Heart left ventricle (tissue), 16 donors: ENCODE results near the gene AKAP12. TPM values are rescaled to one million over a fixed set of nuclear protein-coding genes. Genes with fewer than 3 reads are reported as not detected.
A peak's percentile ranks its signal among the peaks of the same experiment; 100 is the strongest.

Experiments
- ATAC-seq, 4 donors: fragments of 200-7000 bp; cut with Tn5 transposase; one replicate each; pipeline ENCODE4 v1.9.1; 2020 to 2022; ENCODE audit warnings: moderate library complexity in 4 of 4, mild to moderate bottlenecking in 3 of 4, moderate number of reproducible peaks in 1 of 4
- DNase-seq, 5 donors: peaks; one replicate each; pipeline ENCODE4 v3.0.0-alpha.2; 2020
- H3K27ac ChIP-seq, 12 donors: fragments of 200-600 bp; sonication (generic) in 4 of 12; one replicate each; pipeline versions ENCODE4 v1.5.0 to v1.8.0; 2016 to 2022; ENCODE audit warnings: mild to moderate bottlenecking in 2 of 12
- H3K27me3 ChIP-seq, 9 donors: fragments of 200-600 bp; sonication (generic) in 2 of 9; one replicate each; pipeline versions ENCODE4 v1.5.1 to v1.8.0; 2016 to 2022; ENCODE audit warnings: mild to moderate bottlenecking in 3 of 9
- H3K36me3 ChIP-seq, 9 donors: fragments of 200-600 bp; sonication (generic) in 2 of 9; one replicate each; pipeline versions ENCODE4 v1.5.0 to v1.8.0; 2018 to 2022; ENCODE audit warnings: mild to moderate bottlenecking in 2 of 9
- H3K4me1 ChIP-seq, 12 donors: fragments of 200-600 bp; sonication (generic) in 4 of 12; one replicate each; pipeline versions ENCODE4 v1.5.0 to v1.8.0; 2016 to 2022; ENCODE audit warnings: mild to moderate bottlenecking in 3 of 12
- H3K4me3 ChIP-seq, 12 donors: fragments of 200-600 bp; sonication (generic) in 4 of 12; one replicate each; pipeline versions ENCODE4 v1.5.0 to v1.8.0; 2017 to 2022; ENCODE audit warnings: mild to moderate bottlenecking in 9 of 12, moderate library complexity in 4 of 12
- H3K9me3 ChIP-seq, 12 donors: fragments of 200-600 bp; sonication (generic) in 4 of 12; one replicate each; pipeline versions ENCODE4 v1.5.0 to v1.8.0; 2016 to 2022; ENCODE audit warnings: mild to moderate bottlenecking in 1 of 12
- CTCF ChIP-seq, 12 donors: fragments of 200-600 bp; sonication (generic) in 4 of 12; IDR thresholded peaks; one replicate each; pipeline versions ENCODE4 v1.5.0 to v1.8.0; 2018 to 2022; ENCODE audit warnings: antibody characterized with exemption in 12 of 12, mild to moderate bottlenecking in 5 of 12
- POLR2A ChIP-seq, 2 donors: fragments of 450-650 bp; IDR thresholded peaks; one replicate each; pipeline ENCODE4 v1.6.1; 2017; ENCODE audit warnings: antibody characterized with exemption in 2 of 2, mild to moderate bottlenecking in 2 of 2, moderate library complexity in 2 of 2
- WGBS, 4 donors: extraction: QIAGEN DNeasy Blood & Tissue Kit in 2 of 4; methylation state at CpG; one replicate each; pipeline versions ENCODE4 v1.1.5 to v1.1.7; 2013 to 2018; 5-methylcytosine and 5-hydroxymethylcytosine counted together
- intact Hi-C, 10 donors: fragments of 100-400 bp; cut with DNase I; formaldehyde crosslinking; loops; one replicate each; pipeline versions ENCODE4 v1.11.1 to v1.14.2; 2022
- polyA plus RNA-seq, 2 donors: library from polyadenylated mRNA; stranded (reverse); fragments of 200-250 nt; gene quantifications; one replicate each; pipeline ENCODE4 v1.2.3, GENCODE V29; 2013
- total RNA-seq, 9 donors: library from RNA; depleted of rRNA in 2 of 9; stranded (reverse); fragments of >200 nt in 2 of 9; fragmentation: NEBNext Ultra II Directional in 3 of 9; extraction: Animal tissue kit (Norgen Biotek cat#: 25700) in 3 of 9; gene quantifications; one replicate each; pipeline versions ENCODE4 v1.1.0 to v1.2.4, GENCODE V29; 2016 to 2023
- donor health status: ischemic (EF 13 %, LVEDD 7.1; RV severe dilation, severe dysfunction).
- donor health status: healthy with polysubstance abuse.
- donor health status: DM: no; HTN: yes; CAD: no.
- donor health status: DM: no; HTN: no; CAD: no.
- donor health status: ischemic (EF 25% LVEDD 6.9; RV normal size, moderate dysfunction).
- donor health status: ischemic (EF 25% LVEDD 5.7; RV mildly dilated, moderate dysfunction).
- donor health status: healthy.
- donor health status: DM: yes; HTN: yes; CAD: no.
- donor health status: ischemic (EF 35%, LVEDD 5.7; RV mildly dilated, moderate dysfunction).
- donor health status: nonischemic (EF 11% LVEDD 7.7; RV severe dilation, severe dysfunction).
- donor health status: DM: yes; HTN: yes; CAD: no.
- donor health status: PGD.
- donor health status: ischemic (EF 29% LVEDD 5.4; RV normal size, mild dysfunction).
- donor health status: nonischemic (EF 23%, LVEDD 6.1; RV moderate dilation, normal function).

The AKAP12 gene
- total and polyA plus RNA-seq, 11 donors, result 3.7 to 33.5 (median 13.8) TPM

DNA sequence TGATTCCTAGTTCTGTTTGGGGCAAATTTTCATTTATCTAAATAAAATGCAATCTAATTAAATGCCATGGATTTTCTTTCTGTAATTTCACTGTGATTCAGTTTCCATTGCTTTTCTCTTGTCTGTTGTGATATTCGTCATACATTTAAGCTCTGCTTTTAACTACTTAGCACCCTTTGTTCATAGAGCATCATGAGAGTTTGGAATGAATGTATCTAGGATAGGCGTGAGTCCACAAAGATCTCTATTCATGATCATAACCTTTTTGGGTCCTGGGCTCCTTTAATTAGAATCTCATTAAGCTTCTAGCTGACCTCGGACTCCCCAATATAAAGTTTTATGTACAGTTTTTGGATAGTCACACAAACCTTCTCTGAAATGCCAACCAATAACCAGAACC, 118.7 kb downstream of the AKAP12 start:
- intact Hi-C loops, result no loop called here
- ATAC-seq, result no peak
- Histone ChIP-seq H3K27me3 (no peaks in the 10 kb centered on the region), H3K27ac (no peak overlapping the region), H3K4me3 (no peak overlapping the region), H3K4me1 (peaks cover 0 to 8% (median 0%) of the 10 kb centered on the region in 12 donors), H3K36me3 (peaks cover 0 to 66% (median 32%) of the 10 kb centered on the region in 9 donors), H3K9me3 (no peaks in the 10 kb centered on the region)
- no peak for TF ChIP-seq POLR2A (IDR thresholded peaks at IDR 0.05)
- no peak for TF ChIP-seq CTCF (IDR thresholded peaks at IDR 0.05)
- WGBS, 4 donors, result 91 to 97% (median 95%) methylated on average over 3 of the region's 3 CpGs
- DNase-seq, result no peak

- Histone ChIP-seq H3K36me3 (peaks cover 0 to 70% (median 34%) of the 10 kb centered on the region in 9 donors), H3K4me1 (peaks cover 0 to 8% (median 0%) of the 10 kb centered on the region in 12 donors), H3K27ac (no peak overlapping the region), H3K9me3 (no peaks in the 10 kb centered on the region), H3K4me3 (no peak overlapping the region), H3K27me3 (no peaks in the 10 kb centered on the region)
- no peak for ATAC-seq
- DNase-seq, result no peak
- 91 to 96% (median 94%) methylated on average over 5 of the region's 5 CpGs for WGBS, 4 donors
- intact Hi-C loops, result no loop called here
- no peak for TF ChIP-seq CTCF (IDR thresholded peaks at IDR 0.05)
- no peak for TF ChIP-seq POLR2A (IDR thresholded peaks at IDR 0.05)
These were observed 119.7 kb downstream of the AKAP12 start for GRCh38 chr6:151359486-151359885.

DNA sequence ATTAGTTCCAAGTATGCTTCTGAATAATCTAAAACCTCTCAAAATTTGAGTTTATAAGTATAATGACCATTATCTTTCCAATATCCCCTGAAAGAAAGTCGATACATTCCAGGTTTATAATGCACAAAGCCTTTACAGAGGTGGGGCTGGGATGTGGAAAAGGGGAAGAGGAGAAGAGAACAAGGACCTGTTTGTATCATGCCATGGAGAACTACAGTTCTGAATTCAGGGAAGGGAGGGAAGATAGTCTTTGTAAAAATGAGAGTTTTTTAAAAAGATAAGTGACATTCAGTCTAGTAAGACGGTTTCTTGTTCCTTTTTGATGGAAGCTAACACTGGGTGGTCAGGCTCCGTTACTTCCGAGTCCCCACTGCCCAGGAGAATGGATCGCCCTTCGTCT, 125.5 kb downstream of the AKAP12 start:
- Histone ChIP-seq H3K27me3 (no peaks in the 10 kb centered on the region), H3K27ac (no peak overlapping the region), H3K9me3 (no peaks in the 10 kb centered on the region), H3K36me3 (peaks cover 0 to 76% (median 50%) of the 10 kb centered on the region in 9 donors), H3K4me1 (no peaks in the 10 kb centered on the region), H3K4me3 (no peak overlapping the region)
- 93 to 96% (median 93%) methylated on average over 6 of the region's 6 CpGs for WGBS, 4 donors
- ATAC-seq, result no peak
- TF ChIP-seq POLR2A (IDR thresholded peaks at IDR 0.05) (no peak), CTCF (IDR thresholded peaks at IDR 0.05) (no peak)
- DNase-seq, result no peak
- intact Hi-C loops, result no loop called here

- no peak overlapping the region for H3K4me3 ChIP-seq
- DNase-seq, result no peak
- 80 to 83% (median 81%) methylated on average over 6 of the region's 6 CpGs for WGBS, 4 donors
- H3K27me3 ChIP-seq, result no peaks in the 10 kb centered on the region
- no peak for ATAC-seq
- H3K4me1 ChIP-seq, result peaks cover 0 to 22% (median 12%) of the 10 kb centered on the region in 12 donors
- H3K36me3 ChIP-seq, result peaks cover 0 to 57% (median 39%) of the 10 kb centered on the region in 9 donors
- H3K27ac ChIP-seq, result no peak overlapping the region
- intact Hi-C loops, result no loop called here
- no peaks in the 10 kb centered on the region for H3K9me3 ChIP-seq
- TF ChIP-seq POLR2A (IDR thresholded peaks at IDR 0.05) (no peak), CTCF (IDR thresholded peaks at IDR 0.05) (peak in 2 of 12 donors; percentile 11 to 12)
These were observed 130.8 kb downstream of the AKAP12 start for GRCh38 chr6:151370509-151371078.
